A549 (cell line): ENCODE measurements around the gene PLEKHA4. TPM values are rescaled to one million over a fixed set of nuclear protein-coding genes. Genes with fewer than 3 reads are reported as not detected.

Experiments
- ATAC-seq, 2 experiments: fragments of 200-7000 bp in 1 of 2; fragments of >200 bp in 1 of 2; cut with Nextera tagmentation in 1 of 2; cut with Tn5 transposase in 1 of 2; 3 replicates each; pipeline versions ENCODE4 v1.8.0 to v1.9.1; 2018 to 2020; ENCODE audit warnings: mild to moderate bottlenecking in 1 of 2, moderate library complexity in 1 of 2
- CTCF ChIA-PET: fragments of 300-600 bp; sonication (Branson Sonifier 250); formaldehyde crosslinking; extraction: SDS; loops from one replicate; lab custom pipeline; 2021; ENCODE audit warnings: antibody characterized with exemption, inconsistent platforms; lab: Yijun Ruan, JAX
- POLR2A ChIA-PET: fragments of 350-600 bp; formaldehyde crosslinking; extraction: SDS; loops from one replicate; lab custom pipeline; 2021; ENCODE audit warnings: antibody characterized with exemption, inconsistent platforms; lab: Yijun Ruan, JAX
- DNase-seq, 2 experiments: peaks; one replicate each; pipeline versions ENCODE4 v3.0.0 to v3.0.0-alpha.2; 2011 to 2016; ENCODE audit warnings: low read depth in 1 of 2, low spot score in 1 of 2
- FAIRE-seq: peaks from 2 replicates; lab custom pipeline; 2011; peaks lifted over from hg19 to GRCh38; lab: Jason Lieb, UNC
- H3K27ac ChIP-seq, 2 experiments: fragments of >200 bp; sonication (Bioruptor Twin); formaldehyde crosslinking; 3 replicates each; pipeline ENCODE4 v1.5.1; 2016 to 2017
- H3K4me1 ChIP-seq: fragments of >200 bp; sonication (Bioruptor Twin); formaldehyde crosslinking; 3 replicates; pipeline ENCODE4 v1.6.1; 2016
- H3K4me2 ChIP-seq: fragments of >200 bp; sonication (Bioruptor Twin); formaldehyde crosslinking; 3 replicates; pipeline ENCODE4 v1.6.1; 2016
- H3K4me3 ChIP-seq: fragments of >200 bp; sonication (Bioruptor Twin); formaldehyde crosslinking; 3 replicates; pipeline ENCODE4 v1.5.1; 2016
- H3K9me3 ChIP-seq: fragments of >200 bp; sonication (Bioruptor Twin); formaldehyde crosslinking; 3 replicates; pipeline ENCODE4 v1.6.1; 2016
- BHLHE40 ChIP-seq: IDR thresholded peaks from 2 replicates; pipeline ENCODE4 v1.6.1; 2012; ENCODE audit warnings: low read depth, low read length, inconsistent platforms
- CEBPB ChIP-seq, 2 experiments: fragments of >200 bp in 1 of 2; sonication (Bioruptor Twin) in 1 of 2; formaldehyde crosslinking in 1 of 2; IDR thresholded peaks; 2 replicates each; pipeline ENCODE4 v1.6.1; 2012 to 2016
- CHD4 ChIP-seq: fragments of 200-600 bp; sonication (generic); IDR thresholded peaks from 2 replicates; pipeline ENCODE4 v1.6.1; 2016; ENCODE audit warnings: antibody characterized with exemption, mild to moderate bottlenecking, borderline replicate concordance
- CTCF ChIP-seq: fragments of >200 bp; sonication (Bioruptor Twin); formaldehyde crosslinking; IDR thresholded peaks from 3 replicates; pipeline ENCODE4 v1.5.1; 2016
- EP300 ChIP-seq, 2 experiments: fragments of >200 bp; sonication (Bioruptor Twin); formaldehyde crosslinking; IDR thresholded peaks; 2 replicates in 1 of 2; 3 replicates in 1 of 2; pipeline ENCODE4 v1.6.1; 2016 to 2017
- ESRRA ChIP-seq: fragments of 150-350 bp; IDR thresholded peaks from 2 replicates; pipeline ENCODE4 v1.6.1; 2014; ENCODE audit warnings: mild to moderate bottlenecking, low read length, borderline replicate concordance
- HEYL ChIP-seq: fragments of 250-450 bp; sonication (Bioruptor Pico); IDR thresholded peaks from 2 replicates; pipeline ENCODE4 v1.8.0; 2021; ENCODE audit warnings: mild to moderate bottlenecking, moderate library complexity
- HMGXB4 ChIP-seq: fragments of 250-450 bp; sonication (Bioruptor Pico); IDR thresholded peaks from 2 replicates; pipeline ENCODE4 v1.5.0; 2021; ENCODE audit warnings: mild to moderate bottlenecking, moderate library complexity, borderline replicate concordance
- KDM1A ChIP-seq: fragments of 200-600 bp; sonication (generic); IDR thresholded peaks from 2 replicates; pipeline ENCODE4 v1.6.1; 2016; ENCODE audit warnings: low read depth, mild to moderate bottlenecking
- KDM5A ChIP-seq: fragments of 200-600 bp; sonication (generic); IDR thresholded peaks from 2 replicates; pipeline ENCODE4 v1.6.1; 2016; ENCODE audit warnings: antibody characterized with exemption, mild to moderate bottlenecking
- POLR2A ChIP-seq: IDR thresholded peaks from 2 replicates; pipeline ENCODE4 v1.6.1; 2012; ENCODE audit warnings: mild to moderate bottlenecking, low read length
- POLR2AphosphoS2 ChIP-seq: conservative IDR thresholded peaks from 2 replicates; pipeline ENCODE4 v1.6.1; 2012; ENCODE audit warnings: low read length, improper control_type of control experiment, inconsistent platforms
- RAD21 ChIP-seq, 2 experiments: fragments of >200 bp in 1 of 2; sonication (Bioruptor Twin) in 1 of 2; formaldehyde crosslinking in 1 of 2; IDR thresholded peaks in 1 of 2; conservative IDR thresholded peaks in 1 of 2; 2 replicates in 1 of 2; 3 replicates in 1 of 2; pipeline ENCODE4 v1.6.1; 2012 to 2018; ENCODE audit warnings: inconsistent platforms in 1 of 2
- RCOR1 ChIP-seq: fragments of 150-350 bp; IDR thresholded peaks from 2 replicates; pipeline ENCODE4 v1.6.1; 2014; ENCODE audit warnings: antibody characterized with exemption, low read length, low read depth
- USF2 ChIP-seq: fragments of 450-650 bp; IDR thresholded peaks from 2 replicates; pipeline ENCODE4 v1.6.1; 2014; ENCODE audit warnings: antibody characterized with exemption
- ZFP36 ChIP-seq: fragments of 450-650 bp; IDR thresholded peaks from 2 replicates; pipeline ENCODE4 v1.6.1; 2014; ENCODE audit warnings: borderline replicate concordance; ENCODE audit not compliant: partially characterized antibody
- ZNF302 ChIP-seq: fragments of 250-450 bp; sonication (Bioruptor Pico); IDR thresholded peaks from 2 replicates; pipeline ENCODE4 v1.9.0; 2021; ENCODE audit warnings: inconsistent platforms, mild to moderate bottlenecking, moderate library complexity
- WGBS: methylation state at CpG from one replicate; pipeline ENCODE4 v1.1.6; 2017; ENCODE audit errors: missing lambda C conversion rate; 5-methylcytosine and 5-hydroxymethylcytosine counted together
- polyA plus RNA-seq, 4 experiments: library from polyadenylated mRNA; depleted of rRNA in 3 of 4; stranded (reverse); fragments of >200 nt; fragmentation: RNase III in 1 of 4; extraction: RNeasy Plus Mini Kit Qiagen cat#74134 plus additional on column Dnase treatment in 1 of 4; gene quantifications; 2 replicates in 3 of 4; 3 replicates in 1 of 4; pipeline ENCODE4 v1.2.3, GENCODE V29; 2011 to 2017

PLEKHA4 gene
- polyA plus RNA-seq, 2 of the 4 experiments (the other 2 are of a cell fraction) = 0.34 to 0.46 TPM

- TF ChIP-seq HMGXB4 (CRISPR knock-in tag) = no peak
- TF ChIP-seq CEBPB (IDR thresholded peaks at IDR 0.05) = no peak
Measured at GRCh38 chr19:48833977-48834376, 34.4 kb downstream of the PLEKHA4 start (continued).

- CTCF ChIA-PET = interaction anchor here (0.8 to 12.3 kb wide), 9 partner anchors 10 to 187 kb away, joined by 3 to 151 read pairs (median 6); partner anchors contain the start of gene CA11
- 88% methylated on average over 5 of the region's 5 CpGs for WGBS
- Histone ChIP-seq H3K4me3 (no peak overlapping the region), H3K4me1 (peaks cover 7% of the 10 kb centered on the region; the same call in 2 of the 3 replicates), H3K27ac (no peak overlapping the region)
- DNase-seq (no peak), FAIRE-seq (no peak)
- TF ChIP-seq BHLHE40 = no peak
- no peak for TF ChIP-seq ZNF302
- TF ChIP-seq, all 56 proteins: peak for 0
- POLR2A ChIA-PET = no interaction called here
- H3K9me3 ChIP-seq = no peaks in the 10 kb centered on the region
- no peak overlapping the region for H3K4me2 ChIP-seq
- no peak for ATAC-seq
Measured at GRCh38 chr19:48833049-48833448, 35.4 kb downstream of the PLEKHA4 start.

GRCh38 chr19:48830965-48831364 is 37.5 kb downstream of the PLEKHA4 start:
- no peak for FAIRE-seq

GRCh38 chr19:48830088-48830487 is 38.3 kb downstream of the PLEKHA4 start:
- ChIA-PET CTCF (interaction anchor here (0.9 to 12.3 kb wide), 7 partner anchors 13 to 163 kb away, joined by 4 to 151 read pairs (median 58); partner anchors contain the start of genes GYS1 and RUVBL2), POLR2A (no interaction called here)
- H3K9me3 ChIP-seq = no peaks in the 10 kb centered on the region
- no peak for ATAC-seq
- DNase-seq = no peak
- H3K4me1 ChIP-seq = no peaks in the 10 kb centered on the region
- no peak overlapping the region for H3K4me2 ChIP-seq
- WGBS = 91% methylated on average over 9 of the region's 9 CpGs
- no peak overlapping the region for H3K4me3 ChIP-seq
- TF ChIP-seq ZFP36 (no peak), CHD4 (no peak), EP300 (IDR thresholded peaks at IDR 0.05) (no peak), CTCF (no peak), KDM5A (no peak), RAD21 (conservative IDR thresholded peaks at IDR 0.05 in 1 of 2, IDR thresholded peaks at IDR 0.05 in 1 of 2) (no peak), POLR2AphosphoS2 (no peak), USF2 (no peak), ESRRA (no peak)
- no peak for FAIRE-seq
- H3K27ac ChIP-seq = no peak overlapping the region

More at GRCh38 chr19:48830965-48831364, 37.5 kb downstream of the PLEKHA4 start:
- DNase-seq = no peak
- Histone ChIP-seq H3K27ac (no peak overlapping the region), H3K4me1 (peaks cover 4% of the 10 kb centered on the region; the same call in 2 of the 3 replicates), H3K9me3 (no peaks in the 10 kb centered on the region), H3K4me3 (no peak overlapping the region), H3K4me2 (no peak overlapping the region)
- ATAC-seq = no peak
- TF ChIP-seq POLR2A = no peak
- TF ChIP-seq HEYL (CRISPR knock-in tag) = no peak
- TF ChIP-seq CTCF = no peak
- no peak for TF ChIP-seq KDM1A
- TF ChIP-seq RCOR1 = no peak
- POLR2A ChIA-PET = interaction anchor here (0.7 kb wide), 1 partner anchor 41 kb away, joined by 4 read pairs; the partner anchor contains the start of gene PPP1R15A
- CTCF ChIA-PET = interaction anchor here (0.7 to 12.3 kb wide), 11 partner anchors 10 to 148 kb away, joined by 3 to 151 read pairs (median 6); no protein-coding TSS in a partner anchor
- 92% methylated on average over 4 of the region's 4 CpGs for WGBS
